Keratinocyte (primary cell): ENCODE measurements around the gene GPS1. TPM values are rescaled to one million over a fixed set of nuclear protein-coding genes. Genes with fewer than 3 reads are reported as not detected.

Experiments
- DNase-seq: peaks from one replicate; pipeline ENCODE4 v3.0.0-alpha.2; 2011; ENCODE audit warnings: low read depth, missing footprints, low spot score
- FAIRE-seq: peaks from 2 replicates; lab custom pipeline; 2011; peaks lifted over from hg19 to GRCh38; lab: Jason Lieb, UNC
- H2AFZ ChIP-seq: 2 replicates; pipeline ENCODE4 v1.6.0; 2012; ENCODE audit warnings: low read length, control low read depth, inconsistent platforms; ENCODE audit not compliant: control insufficient read depth
- H3K27ac ChIP-seq: 2 replicates; pipeline ENCODE4 v1.5.1; 2011; ENCODE audit warnings: low read length; ENCODE audit not compliant: control insufficient read depth, insufficient read depth
- H3K27me3 ChIP-seq: 3 replicates; pipeline ENCODE4 v1.6.0; 2011; ENCODE audit warnings: low read length; ENCODE audit not compliant: control insufficient read depth, insufficient read depth; ENCODE audit errors: extremely low read depth
- H3K36me3 ChIP-seq, 2 experiments: 2 replicates in 1 of 2; 3 replicates in 1 of 2; pipeline ENCODE4 v1.5.1; 2011; ENCODE audit warnings: low read length in 2 of 2, mild to moderate bottlenecking in 1 of 2; ENCODE audit not compliant: control insufficient read depth in 2 of 2, insufficient read depth in 2 of 2; ENCODE audit errors: extremely low read depth in 1 of 2
- H3K4me1 ChIP-seq: 3 replicates; pipeline ENCODE4 v1.5.1; 2011; ENCODE audit warnings: low read length; ENCODE audit not compliant: control insufficient read depth, insufficient read depth; ENCODE audit errors: extremely low read depth
- H3K4me2 ChIP-seq: 3 replicates; pipeline ENCODE4 v1.6.0; 2011; ENCODE audit warnings: low read depth, low read length; ENCODE audit not compliant: control insufficient read depth, insufficient read depth; ENCODE audit errors: extremely low read depth
- H3K4me3 ChIP-seq, 3 experiments: fragments of 200-600 bp in 1 of 3; sonication (generic) in 1 of 3; 2 replicates in 2 of 3; 3 replicates in 1 of 3; pipeline ENCODE4 v1.5.1; 2011 to 2016; ENCODE audit warnings: low read length in 3 of 3, mild to moderate bottlenecking in 3 of 3, control low read depth in 2 of 3, inconsistent platforms in 1 of 3, low read depth in 1 of 3, mixed read lengths in 1 of 3, mixed run types in 1 of 3, moderate library complexity in 1 of 3; ENCODE audit not compliant: control insufficient read depth in 2 of 3, insufficient read depth in 2 of 3; ENCODE audit errors: extremely low read depth in 1 of 3
- H3K79me2 ChIP-seq: 2 replicates; pipeline ENCODE4 v1.6.0; 2012; ENCODE audit warnings: low read length; ENCODE audit not compliant: control insufficient read depth, insufficient read depth
- H3K9ac ChIP-seq: 3 replicates; pipeline ENCODE4 v1.6.0; 2011; ENCODE audit warnings: low read length; ENCODE audit not compliant: control insufficient read depth, insufficient read depth; ENCODE audit errors: extremely low read depth
- H3K9me1 ChIP-seq: 3 replicates; pipeline ENCODE4 v1.6.0; 2011; ENCODE audit warnings: low read length; ENCODE audit not compliant: control insufficient read depth, insufficient read depth; ENCODE audit errors: extremely low read depth
- H3K9me3 ChIP-seq: 2 replicates; pipeline ENCODE4 v1.5.1; 2012; ENCODE audit warnings: low read depth, low read length; ENCODE audit not compliant: control insufficient read depth
- H4K20me1 ChIP-seq: 3 replicates; pipeline ENCODE4 v1.6.0; 2011; ENCODE audit warnings: low read length; ENCODE audit not compliant: control insufficient read depth, insufficient read depth; ENCODE audit errors: extremely low read depth
- CTCF ChIP-seq, 3 experiments: IDR thresholded peaks in 1 of 3; conservative IDR thresholded peaks in 1 of 3; optimal IDR thresholded peaks in 1 of 3; 2 replicates in 2 of 3; 3 replicates in 1 of 3; pipeline versions ENCODE3 to v1.5.1; 2011; ENCODE audit warnings: low read length in 3 of 3, mild to moderate bottlenecking in 3 of 3, moderate library complexity in 2 of 3, control low read depth in 1 of 3, inconsistent platforms in 1 of 3; ENCODE audit not compliant: insufficient read depth in 2 of 3; ENCODE audit errors: extremely low read depth in 1 of 3
- EZH2 ChIP-seq: IDR thresholded peaks from one replicate; pipeline ENCODE4 v1.6.1; 2012; ENCODE audit warnings: inconsistent platforms, mild to moderate bottlenecking, low read length, moderate library complexity
- dilution Hi-C: fragments of 300-500 bp; cut with MboI; formaldehyde crosslinking; loops from one replicate; pipeline ENCODE4 v1.7.0; 2020; ENCODE audit warnings: low sequenced_read_pairs; ENCODE audit not compliant: extremely low pct_ligation_motif_present
- polyA plus RNA-seq, 5 experiments: library from polyadenylated mRNA; depleted of rRNA in 3 of 5; stranded (reverse) in 3 of 5; stranded (forward) in 1 of 5; unstranded in 1 of 5; fragments of >200 nt; gene quantifications; 1 replicate in 1 of 5; 2 replicates in 3 of 5; 3 replicates in 1 of 5; pipeline versions ENCODE4 v1.2.1 to v1.2.3, GENCODE V29; 2011 to 2012; ENCODE audit warnings: missing spikeins in 2 of 5, low read depth in 1 of 5, low replicate concordance in 1 of 5

The GPS1 gene
- polyA plus RNA-seq, 1 donor (not counting 4 experiments of a cell fraction or from before 2014, with no cell fraction given), result 60.4 TPM

GRCh38 chr17:82046903-82047302 is 4.8 kb upstream of the GPS1 start:
- TF ChIP-seq CTCF (optimal IDR thresholded peaks at IDR 0.05 in 1 of 3, IDR thresholded peaks at IDR 0.05 in 1 of 3, conservative IDR thresholded peaks at IDR 0.05 in 1 of 3; ENCODE audit: extremely low read depth in 1 of 3, insufficient read depth in 2 of 3, low read length in 3 of 3) (no peak), EZH2 (no peak)
- H3K9me1 ChIP-seq, result no peaks in the 10 kb centered on the region
- H3K4me3 ChIP-seq, result no peak overlapping the region
- H3K9me3 ChIP-seq, result no peaks in the 10 kb centered on the region
- H3K79me2 ChIP-seq, result peaks cover 6% of the 10 kb centered on the region
- dilution Hi-C loops, result no loop called here
- H3K4me2 ChIP-seq, result no peak overlapping the region
- no peak for FAIRE-seq
- no peak overlapping the region for H2AFZ ChIP-seq
- H3K9ac ChIP-seq, result no peak overlapping the region
- peaks cover 5 to 10% of the 10 kb centered on the region in 2 experiments for H3K36me3 ChIP-seq
- no peak for DNase-seq
- no peak overlapping the region for H3K27ac ChIP-seq
- no peaks in the 10 kb centered on the region for H4K20me1 ChIP-seq
- peaks cover 5% of the 10 kb centered on the region for H3K4me1 ChIP-seq
- H3K27me3 ChIP-seq, result no peaks in the 10 kb centered on the region

GRCh38 chr17:82047379-82047778 is 4.3 kb upstream of the GPS1 start:
- Histone ChIP-seq H3K9ac (no peak overlapping the region), H3K9me3 (no peaks in the 10 kb centered on the region), H3K79me2 (peaks cover 10% of the 10 kb centered on the region), H3K9me1 (no peaks in the 10 kb centered on the region), H4K20me1 (no peaks in the 10 kb centered on the region), H3K4me1 (peaks cover 5% of the 10 kb centered on the region), H3K27ac (no peak overlapping the region), H3K36me3 (peaks cover 5 to 10% of the 10 kb centered on the region in 2 experiments), H3K27me3 (no peaks in the 10 kb centered on the region), H2AFZ (no peak overlapping the region), H3K4me2 (no peak overlapping the region), H3K4me3 (no peak overlapping the region)
- dilution Hi-C loops, result no loop called here
- DNase-seq (no peak), FAIRE-seq (no peak)
- TF ChIP-seq CTCF (optimal IDR thresholded peaks at IDR 0.05 in 1 of 3, IDR thresholded peaks at IDR 0.05 in 1 of 3, conservative IDR thresholded peaks at IDR 0.05 in 1 of 3; ENCODE audit: extremely low read depth in 1 of 3, insufficient read depth in 2 of 3, low read length in 3 of 3) (no peak), EZH2 (no peak)
